ENCODE data around the gene BRF1. TPM values are rescaled to one million over a fixed set of nuclear protein-coding genes. Genes with fewer than 3 reads are reported as not detected.

Gene BRF1
- total RNA-seq, 2 experiments from 2014 or later, result 32.2 to 51.8 TPM

DNA sequence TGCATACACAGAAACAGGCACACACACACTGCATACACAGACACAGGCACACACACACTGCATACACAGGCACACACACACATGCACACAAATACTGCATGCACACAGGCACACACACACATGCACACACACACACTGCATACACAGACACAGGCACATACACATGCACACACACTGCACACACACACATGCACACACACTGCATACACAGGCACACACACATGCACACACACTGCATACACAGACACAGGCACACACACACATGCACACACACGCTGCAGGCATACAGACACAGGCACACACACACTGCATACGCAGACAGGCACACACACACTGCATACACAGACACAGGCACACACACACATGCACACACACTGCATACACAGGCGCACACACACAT lies 85.2 kb downstream of the BRF1 start:
- H3K9me3 Mint-ChIP-seq (ENCODE audit: low read depth), result no peaks in the 10 kb centered on the region
- H3K27ac Mint-ChIP-seq, result no peak overlapping the region

DNA sequence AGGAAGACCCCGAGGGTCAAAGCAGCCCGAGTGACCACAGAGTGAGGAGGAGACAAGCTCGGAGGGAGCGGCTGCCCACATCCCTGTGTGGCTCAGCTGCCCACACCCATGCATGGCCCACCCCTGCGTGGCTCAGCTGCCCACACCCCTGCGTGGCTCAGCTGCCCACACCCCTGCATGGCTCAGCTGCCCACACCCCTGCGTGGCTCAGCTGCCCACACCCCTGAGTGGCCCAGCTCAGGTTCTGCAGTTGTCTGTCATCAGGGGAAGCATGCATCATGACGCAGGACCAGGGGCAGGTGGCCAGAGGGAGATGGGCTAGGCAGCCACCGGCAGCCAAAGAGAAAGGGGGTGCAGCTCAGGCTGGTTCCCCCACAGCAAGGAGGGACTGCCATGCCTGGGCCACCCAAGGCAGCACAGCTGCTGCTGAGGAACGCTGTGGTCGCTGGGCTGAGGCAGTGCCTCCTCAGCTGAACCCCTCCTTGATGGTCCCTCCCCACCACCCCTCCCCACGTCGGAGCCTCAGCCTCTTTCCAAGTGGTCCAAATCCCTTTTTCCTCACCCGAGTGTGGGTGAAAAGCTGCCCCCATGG lies 86.4 kb downstream of the BRF1 start:
- H3K4me3 Mint-ChIP-seq, result no peak overlapping the region
- peaks cover 2% of the 10 kb centered on the region for H3K36me3 Mint-ChIP-seq
- CTCF ChIA-PET, result interaction anchor here (1.5 kb wide), 1 partner anchor 13 kb away, joined by 4 read pairs; no protein-coding TSS in a partner anchor
- H3K27me3 Mint-ChIP-seq, result no peaks in the 10 kb centered on the region
- no peaks in the 10 kb centered on the region for H3K4me1 Mint-ChIP-seq
- DNase-seq, result no peak
- no peak overlapping the region for H3K27ac Mint-ChIP-seq
- ATAC-seq, result no peak
- H3K9me3 Mint-ChIP-seq (ENCODE audit: low read depth), result no peaks in the 10 kb centered on the region

More for the DNA sequence above, 85.2 kb downstream of the BRF1 start:
- Mint-ChIP-seq H3K36me3 (peaks cover 2% of the 10 kb centered on the region), H3K27me3 (no peaks in the 10 kb centered on the region), H3K4me1 (no peaks in the 10 kb centered on the region), H3K4me3 (no peak overlapping the region)
- no peak for DNase-seq
- CTCF ChIA-PET, result interaction anchor here (0.6 kb wide), 1 partner anchor 32 kb away, joined by 3 read pairs; the partner anchor contains the start of gene BTBD6
- no peak for ATAC-seq

GRCh38 chr14:105213361-105213760 lies 87.4 kb downstream of the BRF1 start:
- ATAC-seq (no peak), DNase-seq (no peak)
- Mint-ChIP-seq H3K4me1 (no peaks in the 10 kb centered on the region), H3K4me3 (no peak overlapping the region), H3K36me3 (peaks cover under 1% of the 10 kb centered on the region), H3K9me3 (ENCODE audit: low read depth) (no peaks in the 10 kb centered on the region), H3K27me3 (no peaks in the 10 kb centered on the region), H3K27ac (no peak overlapping the region)
- CTCF ChIA-PET, result interaction anchor here (1.5 kb wide), 1 partner anchor 12 kb away, joined by 4 read pairs; no protein-coding TSS in a partner anchor

DNA sequence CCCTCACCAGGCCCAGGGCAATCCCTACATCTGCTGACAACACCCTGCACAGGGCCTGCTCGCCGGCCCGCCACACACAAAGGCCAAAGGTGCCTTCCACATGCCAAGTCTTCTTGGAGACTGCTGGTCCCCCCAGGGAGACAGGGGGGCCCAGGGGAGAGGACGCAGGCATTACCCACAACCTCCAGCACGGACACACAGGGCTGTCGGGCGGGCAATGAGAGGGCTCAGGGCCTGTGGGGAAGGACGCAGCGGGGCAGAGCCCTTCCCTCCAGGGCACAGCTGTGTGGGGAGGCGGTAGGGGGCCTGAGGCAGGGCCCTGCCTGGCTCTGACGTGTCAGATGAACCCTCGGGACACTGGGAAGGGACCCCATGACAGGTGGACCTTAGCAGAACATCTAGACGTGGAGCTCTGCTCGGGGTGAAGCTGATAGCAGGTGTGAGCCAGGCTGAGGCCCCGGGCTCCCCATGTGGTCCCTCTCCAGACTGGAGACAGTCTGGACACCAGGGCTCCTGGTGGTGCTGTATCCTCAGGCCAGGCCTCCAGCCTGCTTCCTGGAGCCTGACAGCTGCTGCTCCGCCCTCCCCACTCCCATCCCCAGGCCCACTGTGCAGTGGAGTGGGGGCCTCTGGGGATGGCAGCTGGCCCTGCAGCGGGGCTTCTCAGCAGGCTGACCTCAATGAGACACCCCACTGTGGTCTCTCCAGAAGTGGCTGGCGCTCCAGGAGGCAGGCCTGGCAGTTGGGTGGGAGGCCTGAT lies 88.1 kb downstream of the BRF1 start:
- H3K27ac Mint-ChIP-seq, result no peak overlapping the region
- DNase-seq, result no peak
- ATAC-seq, result no peak
- H3K9me3 Mint-ChIP-seq (ENCODE audit: low read depth), result no peaks in the 10 kb centered on the region
- CTCF ChIA-PET, result no interaction called here
- no peaks in the 10 kb centered on the region for H3K4me1 Mint-ChIP-seq
- no peaks in the 10 kb centered on the region for H3K36me3 Mint-ChIP-seq
- H3K27me3 Mint-ChIP-seq, result no peaks in the 10 kb centered on the region
- no peak overlapping the region for H3K4me3 Mint-ChIP-seq

- Mint-ChIP-seq H3K4me1 (no peaks in the 10 kb centered on the region), H3K27me3 (no peaks in the 10 kb centered on the region), H3K9me3 (ENCODE audit: low read depth) (no peaks in the 10 kb centered on the region), H3K27ac (no peak overlapping the region), H3K36me3 (no peaks in the 10 kb centered on the region), H3K4me3 (no peak overlapping the region)
- CTCF ChIA-PET, result no interaction called here
- DNase-seq (no peak), ATAC-seq (no peak)
Measured at GRCh38 chr14:105211758-105212089, 89.1 kb downstream of the BRF1 start.

GRCh38 chr14:105211086-105211757 lies 89.6 kb downstream of the BRF1 start:
- H3K36me3 Mint-ChIP-seq, result no peaks in the 10 kb centered on the region
- no peaks in the 10 kb centered on the region for H3K27me3 Mint-ChIP-seq
- no peak overlapping the region for H3K4me3 Mint-ChIP-seq
- CTCF ChIA-PET, result no interaction called here
- ATAC-seq (no peak), DNase-seq (no peak)
- no peak overlapping the region for H3K27ac Mint-ChIP-seq
- H3K9me3 Mint-ChIP-seq (ENCODE audit: low read depth), result no peaks in the 10 kb centered on the region
- no peaks in the 10 kb centered on the region for H3K4me1 Mint-ChIP-seq

GRCh38 chr14:105210266-105211025 lies 90.4 kb downstream of the BRF1 start:
- Mint-ChIP-seq H3K36me3 (no peaks in the 10 kb centered on the region), H3K27ac (no peak overlapping the region), H3K9me3 (ENCODE audit: low read depth) (no peaks in the 10 kb centered on the region), H3K4me1 (no peaks in the 10 kb centered on the region), H3K4me3 (no peak overlapping the region), H3K27me3 (no peaks in the 10 kb centered on the region)
- CTCF ChIA-PET, result no interaction called here
- ATAC-seq, result no peak
- no peak for DNase-seq

GRCh38 chr14:105209646-105210045 lies 91.2 kb downstream of the BRF1 start:
- ATAC-seq (no peak), DNase-seq (no peak)
- Mint-ChIP-seq H3K36me3 (no peaks in the 10 kb centered on the region), H3K4me3 (no peak overlapping the region), H3K4me1 (no peaks in the 10 kb centered on the region), H3K27me3 (no peaks in the 10 kb centered on the region), H3K27ac (no peak overlapping the region), H3K9me3 (ENCODE audit: low read depth) (no peaks in the 10 kb centered on the region)
- CTCF ChIA-PET, result no interaction called here

- CTCF ChIA-PET, result no interaction called here
- Mint-ChIP-seq H3K27ac (no peak overlapping the region), H3K4me3 (no peak overlapping the region), H3K4me1 (peaks cover 2% of the 10 kb centered on the region), H3K27me3 (no peaks in the 10 kb centered on the region), H3K9me3 (ENCODE audit: low read depth) (no peaks in the 10 kb centered on the region), H3K36me3 (no peaks in the 10 kb centered on the region)
- DNase-seq (no peak), ATAC-seq (no peak)
Measured at GRCh38 chr14:105209091-105209490, 91.7 kb downstream of the BRF1 start.

GRCh38 chr14:105208738-105209075 lies 92.1 kb downstream of the BRF1 start:
- H3K27ac Mint-ChIP-seq, result no peak overlapping the region
- H3K9me3 Mint-ChIP-seq (ENCODE audit: low read depth), result no peaks in the 10 kb centered on the region
- DNase-seq, result no peak
- ATAC-seq, result no peak
- CTCF ChIA-PET, result no interaction called here
- no peak overlapping the region for H3K4me3 Mint-ChIP-seq
- peaks cover 2% of the 10 kb centered on the region for H3K4me1 Mint-ChIP-seq
- H3K36me3 Mint-ChIP-seq, result no peaks in the 10 kb centered on the region
- H3K27me3 Mint-ChIP-seq, result no peaks in the 10 kb centered on the region

DNA sequence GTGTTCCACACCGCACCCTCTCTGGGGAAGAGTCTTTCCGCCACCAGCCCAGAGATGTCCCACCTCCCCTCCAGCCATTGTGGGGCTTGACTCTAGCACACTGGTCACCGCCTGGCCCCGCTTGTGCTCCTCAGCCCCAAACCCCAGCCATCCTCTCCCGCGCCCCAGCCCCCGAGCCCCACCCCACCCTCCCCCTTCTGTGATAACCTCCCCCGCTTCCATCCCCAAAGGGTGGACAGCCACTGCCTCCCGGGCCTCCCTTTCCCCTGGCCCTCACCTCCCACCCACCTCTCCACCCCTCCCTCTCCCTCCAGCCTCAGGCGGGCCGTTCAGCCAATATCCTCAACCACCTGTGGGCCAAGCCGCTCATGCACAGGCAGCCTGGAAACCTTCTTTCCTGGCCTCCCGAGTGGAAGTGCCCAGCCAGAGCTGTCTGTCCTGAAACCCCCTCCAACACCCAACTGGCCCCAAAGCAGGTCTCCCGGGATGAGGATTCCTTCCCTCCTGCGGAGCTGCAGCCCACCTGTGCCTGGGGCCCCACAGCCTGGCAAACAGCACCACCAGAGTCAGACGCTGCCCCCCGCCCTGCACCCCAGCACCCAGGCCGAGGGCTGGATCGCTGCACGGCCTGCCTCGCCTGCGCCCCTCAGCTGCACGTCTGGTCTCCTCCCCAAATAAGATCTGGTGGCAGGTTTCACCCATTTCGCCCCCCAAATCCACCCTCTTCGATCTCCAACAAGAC lies 92.6 kb downstream of the BRF1 start:
- Mint-ChIP-seq H3K4me1 (peaks cover 2% of the 10 kb centered on the region), H3K27ac (no peak overlapping the region), H3K9me3 (ENCODE audit: low read depth) (no peaks in the 10 kb centered on the region), H3K27me3 (no peaks in the 10 kb centered on the region), H3K36me3 (no peaks in the 10 kb centered on the region), H3K4me3 (no peak overlapping the region)
- DNase-seq (no peak), ATAC-seq (no peak)
- CTCF ChIA-PET, result no interaction called here

DNA sequence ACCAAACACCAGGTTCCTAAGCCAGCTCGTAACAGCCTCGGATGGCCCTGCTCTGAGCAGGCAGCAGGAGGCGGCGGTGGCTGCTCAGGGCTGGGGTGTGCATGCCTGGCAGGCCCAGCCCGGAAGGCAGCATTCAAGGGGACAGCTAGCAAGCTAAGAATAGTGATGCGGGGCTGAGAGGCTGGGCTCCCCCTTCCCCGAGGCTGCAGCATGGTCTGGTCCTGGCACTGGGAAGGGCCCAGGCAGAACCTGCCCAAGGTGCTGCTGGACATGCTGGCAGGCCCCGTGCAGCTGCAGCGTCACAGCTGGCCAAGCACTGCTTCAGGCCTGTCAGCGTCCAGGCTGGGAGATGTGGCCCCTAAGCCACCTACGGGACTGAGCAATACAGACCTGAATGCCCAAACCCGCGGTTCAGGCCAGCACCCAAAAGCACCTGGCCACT lies 93.3 kb downstream of the BRF1 start:
- ATAC-seq (no peak), DNase-seq (no peak)
- Mint-ChIP-seq H3K27ac (no peak overlapping the region), H3K36me3 (no peaks in the 10 kb centered on the region), H3K27me3 (no peaks in the 10 kb centered on the region), H3K9me3 (ENCODE audit: low read depth) (no peaks in the 10 kb centered on the region), H3K4me3 (no peak overlapping the region), H3K4me1 (peaks cover 2% of the 10 kb centered on the region)
- CTCF ChIA-PET, result interaction anchor here (0.8 kb wide), 1 partner anchor 145 kb away, joined by 3 read pairs; no protein-coding TSS in a partner anchor

DNA sequence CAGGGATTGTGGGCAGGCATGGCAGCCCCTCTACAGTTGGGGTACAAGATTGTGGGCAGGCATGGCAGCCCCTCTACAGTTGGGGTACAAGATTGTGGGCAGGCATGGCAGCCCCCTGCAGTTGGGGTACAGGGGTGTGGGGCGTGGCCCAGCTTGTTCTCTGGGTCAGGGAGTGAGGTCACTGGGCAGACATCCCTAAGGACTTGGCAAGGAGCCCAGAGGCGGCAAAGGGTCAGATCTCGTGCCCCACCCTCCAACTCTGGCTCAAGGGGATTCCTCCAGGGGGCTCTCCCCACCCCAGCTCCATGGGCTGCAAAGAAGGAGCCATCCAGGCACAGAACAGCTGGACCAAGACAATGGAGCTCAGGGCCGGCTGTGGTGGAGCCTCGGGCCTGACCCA lies 93.9 kb downstream of the BRF1 start:
- Mint-ChIP-seq H3K9me3 (ENCODE audit: low read depth) (no peaks in the 10 kb centered on the region), H3K4me3 (no peak overlapping the region), H3K27me3 (no peaks in the 10 kb centered on the region), H3K27ac (no peak overlapping the region), H3K36me3 (no peaks in the 10 kb centered on the region), H3K4me1 (peaks cover 5% of the 10 kb centered on the region)
- ATAC-seq (no peak), DNase-seq (no peak)
- CTCF ChIA-PET, result interaction anchor here (0.8 kb wide), 1 partner anchor 145 kb away, joined by 3 read pairs; no protein-coding TSS in a partner anchor

Measured in activated CD8-positive, alpha-beta memory T cell treated with anti-CD3 and anti-CD28 coated beads, Interleukin-2, amount 10 ng/mL, durations not matched to agents 7 days and 5 days (primary cell).